Activated effector memory CD4-positive, alpha-beta T cell treated with Interleukin-2 at 50 U/mL for 16 hours (primary cell): ENCODE data around the gene FGD5.
"Not testable (repeated sequence)": the region's sequence is repeated elsewhere in the genome, so short reads cannot be mapped to it uniquely, and the experiment has no call there.

ENCODE experiments used
- DNase-seq: peaks from one replicate; pipeline ENCODE4 v3.0.0-alpha.2; 2020

FGD5 gene

DNA sequence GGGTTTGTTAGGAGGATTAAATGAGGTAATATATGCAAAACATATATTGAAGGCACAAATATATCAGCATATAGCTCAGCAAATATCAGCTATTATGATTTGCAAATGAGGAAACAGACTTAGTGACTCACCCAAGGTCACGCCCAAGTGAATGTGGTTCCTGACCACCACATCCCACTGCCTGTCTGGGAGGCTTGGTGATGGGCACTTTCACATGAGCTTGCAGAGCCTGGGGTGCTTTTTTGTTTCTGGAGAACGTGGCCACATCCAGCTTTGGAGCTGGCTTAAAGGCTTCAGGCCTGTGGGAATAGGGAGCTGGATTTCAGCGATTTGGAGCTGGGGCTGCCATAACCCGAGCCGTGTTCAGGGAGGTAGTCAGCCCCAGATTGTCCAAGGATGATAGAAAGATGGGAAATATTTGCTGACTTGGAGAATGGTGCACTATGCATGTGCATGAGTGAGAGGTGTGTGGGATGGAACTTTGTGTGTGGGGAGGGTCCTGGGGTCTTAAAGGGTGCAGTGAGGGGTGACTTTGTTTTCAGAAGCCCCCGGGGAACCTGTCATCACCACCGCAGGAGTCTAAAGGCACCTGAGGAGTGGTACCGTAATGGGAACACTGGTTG, 12.0 kb upstream of the FGD5 start:
- no peak for DNase-seq

DNA sequence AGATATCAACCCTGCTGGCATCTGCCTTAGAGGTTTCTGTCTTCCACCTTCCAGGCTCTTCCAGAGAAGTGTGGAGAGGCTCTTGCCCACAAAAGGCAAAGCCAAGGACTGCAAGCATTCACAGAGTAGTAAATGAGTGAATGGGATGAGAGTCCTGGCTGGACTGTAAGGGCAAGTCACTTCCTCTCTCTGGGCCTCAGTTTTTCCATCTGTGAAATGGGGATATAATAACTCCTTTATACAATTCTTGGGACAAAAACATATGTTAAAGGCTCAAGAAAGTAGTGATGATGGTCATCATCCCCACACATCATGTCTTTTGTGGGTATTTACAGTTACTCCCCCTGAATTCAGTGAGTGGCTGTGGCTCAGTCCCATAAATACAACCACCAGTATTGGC, 10.7 kb upstream of the FGD5 start:
- no peak for DNase-seq

DNA sequence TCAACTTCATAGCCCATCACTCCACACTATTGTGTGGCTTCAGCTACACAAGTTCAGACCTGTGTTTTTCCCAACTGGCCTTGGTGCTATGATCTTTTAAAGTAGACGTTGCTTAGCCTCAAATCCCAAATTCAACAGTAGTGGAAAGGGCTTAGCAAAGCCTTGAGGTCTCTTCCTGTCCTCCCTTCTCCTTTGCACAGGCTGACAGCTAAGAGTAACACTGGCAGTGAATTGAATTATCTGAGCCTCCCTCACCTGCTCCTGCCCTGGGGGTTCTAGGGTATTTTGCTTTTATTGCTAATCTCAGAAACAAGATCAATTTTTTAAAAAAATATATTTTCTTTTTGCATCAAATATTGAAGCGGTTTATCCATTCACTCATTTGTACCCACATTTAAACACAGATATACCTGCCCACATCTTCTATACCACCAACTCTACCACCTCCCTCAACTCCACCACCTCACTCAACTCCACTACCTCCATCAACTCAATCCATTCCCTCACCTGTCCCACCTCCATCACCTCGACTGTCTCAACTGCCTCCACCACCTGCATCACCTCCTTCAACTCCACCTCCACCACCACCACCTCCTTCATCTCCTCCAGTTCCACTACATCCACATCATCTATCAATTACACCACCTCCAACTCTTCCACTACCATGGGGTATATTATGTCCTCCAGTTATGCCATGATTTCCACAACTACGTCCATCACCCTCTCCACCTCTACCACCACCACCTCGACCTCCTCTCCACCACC, 10.1 kb upstream of the FGD5 start:
- no peak for DNase-seq

DNA sequence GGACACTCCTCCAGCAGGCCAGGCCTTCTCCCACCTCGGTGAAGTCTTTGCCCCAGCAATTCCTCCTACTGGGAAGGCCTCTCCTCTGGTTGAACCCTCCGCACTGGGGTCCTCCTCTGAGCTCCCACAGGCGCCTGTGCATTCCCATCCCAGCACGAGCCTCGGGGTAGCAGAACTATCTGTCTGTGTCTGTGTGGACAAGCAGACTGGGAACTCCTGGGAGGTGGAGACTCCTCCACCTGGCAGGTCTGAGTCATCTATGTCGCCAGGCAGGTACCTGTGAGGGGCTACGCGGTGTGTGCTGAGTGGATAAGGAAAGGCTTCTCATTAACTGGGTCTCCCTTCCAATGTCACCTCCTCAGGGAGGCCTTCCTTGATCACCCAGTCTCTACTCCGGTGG, 9.2 kb upstream of the FGD5 start:
- not testable (repeated sequence) for DNase-seq

DNA sequence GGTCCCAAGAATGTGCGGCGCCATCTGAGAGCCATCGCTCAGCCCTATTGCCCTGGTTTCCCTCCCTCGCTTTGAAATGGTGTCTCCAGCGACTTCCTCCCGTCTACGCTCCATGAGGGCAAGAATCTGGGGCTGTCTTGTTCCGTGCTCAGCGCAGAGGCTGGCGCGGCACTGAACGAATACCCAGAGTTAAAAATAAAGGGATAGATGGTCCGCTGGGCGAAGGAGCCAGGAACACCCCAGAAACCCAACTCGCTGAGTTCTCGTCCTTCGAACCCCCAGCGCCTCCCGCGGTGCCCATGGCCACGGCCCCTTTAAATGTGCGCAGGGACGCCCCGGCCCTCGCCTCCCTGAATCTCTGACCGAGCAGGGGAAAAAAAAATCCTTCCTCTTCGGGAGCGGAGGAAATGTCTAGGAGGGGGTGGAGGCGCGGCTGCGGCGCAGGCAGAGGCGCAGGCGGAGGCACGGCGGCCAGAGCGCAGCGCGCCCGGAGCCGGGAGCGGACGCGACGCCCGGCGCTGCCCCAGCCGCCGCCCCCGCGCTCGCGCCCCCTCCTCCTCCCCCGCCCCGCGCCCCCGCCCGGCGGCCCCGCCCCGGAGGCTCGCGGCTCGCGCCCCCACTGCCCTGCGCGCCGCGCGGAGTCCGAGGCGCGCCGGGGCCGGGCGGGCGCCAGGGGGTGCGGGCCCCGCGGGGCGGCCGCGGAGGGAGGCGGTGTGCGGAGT, 8.5 kb upstream of the FGD5 start:
- no peak for DNase-seq

DNA sequence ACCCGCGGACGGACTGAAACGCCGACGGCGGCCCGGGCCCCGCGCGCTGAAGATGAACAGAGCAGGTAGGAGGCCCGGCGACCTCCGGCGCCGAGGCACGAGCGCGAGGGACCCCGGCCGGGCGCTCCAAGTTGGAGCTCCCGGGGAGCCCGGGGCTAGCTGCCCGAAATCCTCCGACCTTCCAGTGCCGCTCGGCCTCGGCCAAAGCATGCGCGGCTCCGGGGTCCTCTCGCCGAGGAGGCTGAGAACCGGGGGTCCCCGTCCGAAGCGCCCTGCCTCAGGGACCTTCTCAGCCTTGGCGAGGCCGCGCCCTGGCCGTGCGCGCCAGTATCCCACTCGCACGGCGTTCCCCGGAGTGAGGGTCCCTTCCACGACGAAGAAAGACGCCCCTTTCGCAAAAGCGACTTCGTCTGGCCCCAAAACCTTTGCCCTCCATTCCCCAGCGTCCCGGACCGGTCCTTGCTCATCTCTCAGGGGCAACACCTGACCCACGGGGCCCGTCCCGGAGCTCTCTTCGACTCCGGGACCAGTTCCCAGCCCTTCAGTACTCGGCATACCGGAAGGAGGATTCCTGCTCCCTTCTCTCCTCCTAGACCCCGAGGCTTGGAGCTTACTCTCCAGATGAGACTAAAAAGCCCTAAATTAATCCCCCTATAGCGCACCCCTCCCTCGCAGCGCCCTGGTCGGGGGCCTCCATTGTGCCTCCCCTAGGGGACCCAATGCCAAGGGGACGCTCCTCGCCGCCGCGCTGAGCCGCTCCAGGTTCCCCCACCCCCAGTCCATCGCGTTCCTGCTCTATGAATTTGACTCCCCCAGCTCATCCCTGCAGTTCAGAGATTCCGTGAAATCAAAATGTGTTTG, 7.7 kb upstream of the FGD5 start:
- DNase-seq, result no peak

DNA sequence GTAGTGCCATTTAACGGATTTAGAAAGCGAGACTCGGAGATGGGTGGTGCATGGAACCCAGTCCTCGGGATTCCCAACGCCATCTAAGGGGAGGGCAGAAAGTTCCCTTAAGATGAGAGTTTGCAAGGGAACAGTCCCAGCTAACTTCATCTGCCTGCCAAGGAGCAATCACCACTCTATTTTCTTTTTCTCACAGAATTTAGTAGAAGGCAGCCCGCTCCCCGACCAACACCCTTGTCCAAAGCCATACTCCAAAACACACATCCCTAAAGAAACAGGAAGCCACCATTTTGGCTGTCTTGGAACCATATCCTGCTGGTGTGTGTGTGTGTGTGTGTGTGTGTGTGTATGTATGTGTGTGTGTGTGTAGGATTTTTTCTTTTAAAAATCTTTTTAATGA, 7.1 kb upstream of the FGD5 start:
- DNase-seq, result no peak

DNA sequence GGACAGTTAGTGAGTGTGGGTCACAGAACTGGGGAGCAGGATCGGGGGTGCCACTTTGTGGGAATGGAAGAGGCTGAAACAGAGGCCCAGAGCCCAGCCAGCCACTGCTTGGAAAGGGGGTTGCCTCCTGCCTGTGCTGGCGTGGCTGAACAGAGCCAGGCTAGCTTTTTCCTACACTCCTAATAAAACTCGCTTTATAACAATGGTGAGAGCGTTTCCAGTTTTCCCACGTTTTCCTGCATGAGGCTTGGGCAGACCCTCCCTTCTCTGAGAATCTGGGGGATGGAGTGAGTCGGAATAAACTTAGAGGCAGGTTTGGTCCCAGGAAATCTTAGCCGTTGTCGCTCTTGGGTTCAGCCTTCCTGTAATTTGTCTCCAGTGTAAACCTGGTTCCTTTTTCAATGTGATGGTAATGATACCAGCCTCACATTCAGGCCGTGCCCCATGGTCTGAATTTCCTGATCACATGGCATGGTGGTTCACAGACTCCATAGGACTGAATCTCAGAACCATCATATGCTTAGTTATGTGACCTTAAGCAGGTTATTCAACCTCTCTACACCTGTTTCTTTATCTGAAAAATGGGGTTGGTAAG, 6.5 kb upstream of the FGD5 start:
- DNase-seq, result no peak

DNA sequence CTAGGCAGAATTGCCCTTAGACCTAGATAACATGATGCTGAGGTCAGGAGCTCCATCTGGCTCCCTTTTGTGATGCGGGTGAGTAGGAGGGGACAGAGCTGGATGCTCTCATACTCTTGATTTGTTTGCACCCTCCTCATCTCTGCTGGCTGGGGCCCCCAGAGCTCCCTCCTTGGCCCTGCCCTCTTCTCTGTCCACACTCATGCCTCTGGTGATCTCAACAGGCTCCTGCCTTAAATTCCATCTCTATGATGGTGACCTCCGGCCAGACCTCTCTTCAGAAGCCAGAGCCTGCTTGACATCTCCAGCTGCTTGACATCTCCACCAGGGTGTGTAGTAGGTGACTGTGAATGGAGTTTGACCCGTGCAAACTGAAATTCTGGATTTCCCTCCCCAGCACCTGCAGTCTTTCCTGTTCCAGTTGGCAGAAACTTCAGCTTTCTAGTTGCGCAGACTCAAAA, 4.3 kb upstream of the FGD5 start:
- no peak for DNase-seq

DNA sequence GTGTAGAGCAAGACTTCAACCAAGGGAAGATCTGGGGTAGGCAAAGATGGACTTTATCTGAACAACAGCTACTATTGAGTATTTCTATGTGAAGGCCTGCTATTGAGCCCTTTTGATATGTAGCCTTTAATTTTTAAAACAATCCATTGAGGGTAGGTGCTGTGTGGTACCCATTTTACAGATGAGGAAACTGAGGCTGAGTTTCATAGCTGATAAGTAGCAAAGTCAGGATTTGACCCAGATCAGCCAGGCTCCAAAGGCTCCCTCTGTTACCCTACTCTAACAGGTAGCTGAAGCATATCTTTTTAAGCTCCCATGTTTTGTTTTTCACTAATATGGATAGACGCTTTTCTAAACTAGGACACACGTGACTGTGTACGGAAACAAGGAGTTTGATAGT, 2.4 kb upstream of the FGD5 start:
- DNase-seq, result no peak

DNA sequence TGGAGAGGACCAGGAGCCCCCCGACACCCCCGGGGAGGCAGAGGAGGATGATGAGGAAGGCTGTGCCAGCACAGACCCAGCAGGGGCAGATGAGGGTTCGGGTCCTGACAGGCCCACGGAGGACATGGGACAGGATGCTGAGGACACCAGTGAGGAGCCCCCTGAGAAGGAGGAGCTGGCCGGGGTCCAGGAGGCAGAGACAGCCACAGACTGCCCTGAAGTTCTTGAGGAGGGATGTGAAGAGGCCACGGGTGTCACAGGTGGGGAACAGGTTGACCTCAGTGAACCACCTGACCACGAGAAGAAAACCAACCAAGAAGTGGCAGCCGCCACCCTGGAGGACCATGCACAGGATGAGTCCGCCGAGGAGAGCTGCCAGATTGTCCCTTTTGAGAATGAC, 909 bp downstream of the FGD5 start:
- no peak for DNase-seq

DNA sequence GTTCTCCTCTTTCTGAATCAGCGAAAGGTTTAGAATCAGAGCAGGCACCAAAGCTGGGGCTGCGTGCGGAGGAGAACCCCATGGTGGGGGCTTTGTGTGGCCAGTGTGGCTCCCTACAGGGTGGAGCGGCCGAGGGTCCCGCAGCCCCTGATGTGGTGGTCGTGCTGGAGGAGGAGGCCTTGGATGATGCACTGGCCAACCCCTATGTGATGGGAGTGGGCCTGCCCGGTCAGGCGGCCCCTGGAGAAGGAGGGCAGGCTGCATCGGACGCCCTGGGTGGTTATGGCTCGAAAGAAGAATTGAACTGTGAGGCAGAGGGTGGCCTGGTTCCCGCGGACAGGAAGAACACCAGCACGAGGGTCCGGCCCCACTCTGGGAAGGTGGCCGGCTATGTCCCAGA, 1.4 kb downstream of the FGD5 start:
- DNase-seq, result no peak

DNA sequence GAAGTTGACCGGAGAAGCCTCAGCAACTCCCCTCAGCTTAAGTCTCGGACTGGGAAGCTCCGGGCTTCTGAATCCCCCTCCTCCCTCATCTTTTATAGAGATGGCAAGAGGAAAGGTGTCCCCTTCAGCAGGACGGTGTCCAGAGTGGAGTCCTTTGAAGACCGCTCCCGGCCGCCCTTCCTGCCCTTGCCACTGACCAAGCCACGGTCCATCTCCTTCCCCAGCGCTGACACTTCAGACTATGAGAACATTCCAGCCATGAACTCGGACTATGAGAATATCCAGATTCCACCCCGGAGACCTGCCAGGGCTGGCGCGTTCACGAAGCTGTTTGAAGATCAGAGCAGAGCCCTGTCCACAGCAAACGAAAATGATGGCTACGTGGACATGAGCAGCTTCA, 2.4 kb downstream of the FGD5 start:
- no peak for DNase-seq

DNA sequence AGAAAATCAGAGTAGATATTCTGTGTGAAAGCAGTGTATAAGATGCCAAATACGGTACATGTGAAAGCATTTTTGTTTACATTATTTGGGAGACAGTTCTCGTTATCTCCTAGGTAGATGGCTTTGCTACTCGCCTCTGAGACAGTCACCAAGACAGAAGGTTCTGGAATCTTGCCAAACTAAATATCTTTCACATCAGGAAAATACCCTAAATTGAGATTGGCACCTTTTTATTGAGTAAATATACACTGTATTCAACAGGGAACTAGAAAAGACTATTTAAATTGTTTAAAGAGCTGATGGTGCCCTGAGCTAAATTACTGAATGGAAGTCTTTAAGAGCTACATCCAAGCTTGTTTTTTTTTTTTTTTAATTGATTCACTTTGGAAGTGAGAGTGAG, 3.4 kb downstream of the FGD5 start:
- DNase-seq, result no peak

DNA sequence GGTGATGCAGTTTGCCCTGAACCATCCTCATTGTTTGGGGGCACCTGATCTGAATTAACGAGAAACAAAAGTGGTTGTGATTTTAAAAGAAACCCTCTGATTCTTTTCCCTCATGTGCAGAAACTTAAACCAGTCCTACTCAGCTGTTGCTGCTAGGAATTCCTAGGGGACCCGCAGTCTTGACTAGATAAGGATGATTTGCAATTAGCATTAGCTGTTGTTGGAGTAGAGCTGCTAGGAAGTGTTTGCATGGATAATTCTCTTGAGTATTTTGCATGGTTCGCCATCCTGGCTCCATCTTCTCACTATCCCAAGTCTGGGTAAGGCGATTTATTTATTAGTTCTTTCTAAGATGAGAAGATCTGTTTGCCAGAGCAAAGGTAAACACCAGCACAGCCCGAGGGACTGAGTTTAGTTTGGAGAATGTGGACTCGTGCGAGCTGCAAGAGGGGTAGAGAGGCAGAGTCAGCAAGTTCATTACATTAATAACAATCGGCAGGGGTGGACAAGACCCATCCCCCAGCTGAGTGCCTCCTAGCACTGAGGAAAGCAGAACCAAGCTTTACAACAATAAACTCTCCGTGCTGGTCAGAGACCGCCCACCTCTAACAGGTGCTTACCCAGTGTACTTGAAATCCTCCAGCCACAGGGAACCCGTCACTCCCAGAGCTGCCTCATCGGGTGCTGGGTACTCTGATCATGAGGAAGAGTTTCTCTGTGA, 4.1 kb downstream of the FGD5 start:
- no peak for DNase-seq

DNA sequence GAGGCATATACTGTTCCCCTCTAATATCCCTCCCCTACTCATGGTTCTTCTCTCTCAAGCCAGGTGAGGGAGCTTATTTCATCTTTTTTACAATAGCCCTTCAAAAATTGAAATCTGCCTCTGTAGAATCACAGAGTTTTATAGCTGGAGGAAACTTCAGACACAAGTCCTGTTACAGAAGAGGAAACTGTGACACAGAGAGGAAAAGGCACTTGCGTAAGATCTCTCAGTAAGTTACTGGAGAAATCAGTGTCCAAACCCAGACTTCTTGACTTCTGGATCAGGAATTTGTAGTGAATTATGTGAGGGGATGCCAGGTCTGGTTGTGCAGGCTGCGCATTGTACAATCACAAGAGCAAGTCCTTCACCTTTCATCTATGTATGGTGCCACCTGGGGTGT, 4.6 kb downstream of the FGD5 start:
- DNase-seq, result no peak

DNA sequence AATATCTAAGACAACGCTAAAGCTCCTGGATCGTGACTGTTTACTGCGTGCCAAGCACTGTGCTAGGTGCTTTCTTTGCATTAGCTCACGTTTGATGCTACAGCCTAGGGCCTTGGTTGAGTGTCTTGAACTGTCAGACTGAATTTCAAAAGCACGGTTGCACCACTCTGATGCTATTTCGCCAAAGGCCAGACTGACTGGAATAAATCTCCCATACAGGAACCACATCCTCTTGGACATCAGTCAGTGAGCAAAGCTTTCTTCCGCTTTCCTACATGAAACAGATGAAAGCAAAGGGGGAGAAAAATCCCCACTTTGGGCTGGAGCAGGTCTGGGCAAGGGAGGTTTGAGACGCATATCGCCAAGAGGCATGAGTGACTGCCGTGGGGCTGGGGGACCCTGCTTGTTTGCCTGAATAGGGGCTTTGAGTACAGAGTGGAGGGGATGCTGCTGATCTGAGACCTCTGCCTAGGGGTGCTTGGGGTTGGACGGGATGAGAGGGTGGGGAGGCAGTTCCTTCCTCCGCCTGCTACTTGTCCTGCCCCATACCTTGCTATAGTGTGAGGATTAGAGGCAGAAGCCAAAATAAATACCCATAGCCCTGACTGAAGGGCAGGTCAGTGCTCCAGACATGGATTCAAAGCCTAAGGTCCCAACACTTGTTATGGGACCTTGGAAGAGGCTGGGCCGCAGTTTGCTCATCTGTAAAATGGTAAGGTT, 5.3 kb downstream of the FGD5 start:
- no peak for DNase-seq

DNA sequence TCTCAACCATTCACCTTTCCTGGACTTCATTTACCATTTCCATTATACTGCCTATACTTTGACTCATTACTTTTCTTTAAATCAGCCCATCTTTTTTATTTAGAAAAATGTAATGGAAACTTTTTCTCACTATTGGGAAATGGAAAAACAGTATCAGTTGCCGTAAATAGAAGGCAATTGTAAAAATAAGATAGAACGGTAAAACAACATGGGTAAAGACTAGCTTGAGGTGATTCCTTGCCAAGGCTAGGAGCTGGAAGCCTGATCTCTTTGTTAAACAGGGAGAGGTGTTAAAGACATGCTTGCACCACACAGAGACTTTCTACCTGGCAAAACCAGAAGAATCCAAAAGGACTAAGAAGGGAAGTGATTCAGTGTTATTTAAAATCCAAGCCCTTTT, 5.9 kb downstream of the FGD5 start:
- DNase-seq, result no peak

DNA sequence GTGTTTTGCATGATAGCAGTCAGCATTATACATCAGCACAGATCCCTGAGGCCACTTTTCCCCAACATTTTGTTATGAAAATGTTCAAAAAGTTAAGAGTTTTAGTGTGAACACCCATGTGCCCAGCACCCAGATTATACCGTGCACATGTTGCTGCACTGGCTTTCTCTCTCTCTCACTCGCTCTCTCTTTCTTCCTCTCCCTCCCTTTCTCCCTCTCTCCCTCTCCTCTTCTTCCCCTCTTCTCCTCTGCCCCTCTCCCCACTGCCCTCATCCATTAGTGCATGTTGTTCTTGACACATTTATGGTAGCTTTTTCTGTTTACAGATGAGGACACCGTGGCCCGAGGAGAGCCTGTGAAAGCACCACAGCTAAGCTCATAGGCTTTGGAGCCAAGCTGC, 7.3 kb downstream of the FGD5 start:
- no peak for DNase-seq

DNA sequence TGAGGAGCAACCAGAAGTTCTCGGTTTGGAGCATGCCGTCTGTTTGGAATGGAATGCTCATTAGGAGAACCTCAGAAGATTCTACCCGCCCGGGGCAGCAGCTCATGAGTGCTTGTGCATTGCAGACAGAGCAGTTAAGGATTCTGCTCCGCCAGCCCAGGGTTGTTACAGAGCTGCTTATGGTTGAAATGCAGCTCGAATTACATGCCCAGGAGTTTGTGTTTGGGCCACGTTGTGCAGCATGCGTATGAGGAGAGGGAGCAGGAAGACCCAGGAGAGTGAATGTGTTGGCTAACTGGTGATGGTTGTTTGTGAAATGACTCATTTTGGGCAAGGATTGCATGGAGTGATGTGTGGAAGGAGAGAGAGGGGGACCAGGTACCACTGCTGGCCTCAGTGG, 9.0 kb downstream of the FGD5 start:
- DNase-seq, result no peak

DNA sequence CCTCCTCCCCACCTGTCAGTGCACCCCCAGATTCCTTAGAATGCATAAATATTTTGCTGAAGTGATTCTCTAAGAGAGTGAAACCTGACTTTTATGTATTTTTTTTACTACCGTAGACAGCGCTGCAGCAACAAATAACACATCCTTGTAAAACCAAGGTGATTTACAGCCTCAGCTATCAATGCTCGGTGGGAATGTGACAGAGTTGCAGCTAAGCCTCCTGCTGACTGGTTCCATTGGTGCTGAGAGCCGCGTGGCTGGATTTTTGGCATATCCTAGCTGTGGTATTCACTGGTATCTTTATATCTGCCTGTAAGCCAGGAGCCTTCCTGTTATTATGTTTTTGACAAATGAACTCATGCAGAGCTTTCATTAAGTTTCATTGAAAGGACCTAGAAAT, 11.0 kb downstream of the FGD5 start:
- DNase-seq, result no peak
